Nephron (organoid): Measurements from ENCODE around the gene REEP1.

ENCODE experiments used
- H3K27ac Mint-ChIP-seq, 3 experiments: 2 replicates each; pipeline ENCODE4 v1.8.0; 2020; ENCODE audit warnings: mixed read lengths in 3 of 3, mild to moderate bottlenecking in 2 of 3, moderate library complexity in 1 of 3
- H3K27me3 Mint-ChIP-seq: 2 replicates; pipeline ENCODE4 v1.8.0; 2021; ENCODE audit warnings: low read depth, mild to moderate bottlenecking, moderate library complexity, mixed read lengths
- H3K36me3 Mint-ChIP-seq: 2 replicates; pipeline ENCODE4 v1.8.0; 2020; ENCODE audit warnings: low read depth, mixed read lengths
- H3K4me1 Mint-ChIP-seq: 2 replicates; pipeline ENCODE4 v1.8.0; 2020; ENCODE audit warnings: mixed read lengths
- H3K4me3 Mint-ChIP-seq, 3 experiments: 2 replicates each; pipeline ENCODE4 v1.8.0; 2020; ENCODE audit warnings: mild to moderate bottlenecking in 3 of 3, mixed read lengths in 3 of 3, moderate library complexity in 2 of 3
- H3K9me3 Mint-ChIP-seq: 2 replicates; pipeline ENCODE4 v1.8.0; 2020; ENCODE audit warnings: mixed read lengths
- CTCF ChIP-seq, 3 experiments: fragments of 200-600 bp; sonication (generic); IDR thresholded peaks; one replicate each; pipeline ENCODE4 v1.5.0; 2021; ENCODE audit warnings: antibody characterized with exemption in 3 of 3; ENCODE audit not compliant: unreplicated experiment in 3 of 3

Gene REEP1

GRCh38 chr2:86337244-86337835 is at the start of gene REEP1:
REEP1 (minus strand) TSS chr2:86337626; CDS start chr2:86337510, 116 bp downstream.
- Mint-ChIP-seq H3K9me3 (peaks cover 13% of the 10 kb centered on the region), H3K27me3 (peaks cover 76% of the 10 kb centered on the region), H3K27ac (peak within 1 kb of the TSS in 1 of 3 experiments; percentile 42), H3K36me3 (peaks cover 6% of the 10 kb centered on the region), H3K4me1 (peaks cover 41% of the 10 kb centered on the region), H3K4me3 (peak within 1 kb of the TSS; percentile 89 to 93 (median 91))
- no peak for TF ChIP-seq CTCF (IDR thresholded peaks at IDR 0.05; ENCODE audit: unreplicated experiment in 3 of 3)

- no peaks in the 10 kb centered on the region for H3K9me3 Mint-ChIP-seq
- H3K36me3 Mint-ChIP-seq: no peaks in the 10 kb centered on the region
- H3K4me3 Mint-ChIP-seq: no peak overlapping the region
- no peak overlapping the region for H3K27ac Mint-ChIP-seq
- H3K27me3 Mint-ChIP-seq: peaks cover 9% of the 10 kb centered on the region
- H3K4me1 Mint-ChIP-seq: no peaks in the 10 kb centered on the region
- no peak for TF ChIP-seq CTCF (IDR thresholded peaks at IDR 0.05; ENCODE audit: unreplicated experiment in 3 of 3)
Observed at GRCh38 chr2:86383844-86384243, 46.4 kb upstream of the REEP1 start.

GRCh38 chr2:86382698-86383097 is 45.3 kb upstream of the REEP1 start:
- Mint-ChIP-seq H3K4me1 (no peaks in the 10 kb centered on the region), H3K27me3 (peaks cover 9% of the 10 kb centered on the region), H3K27ac (no peak overlapping the region), H3K4me3 (no peak overlapping the region), H3K36me3 (no peaks in the 10 kb centered on the region), H3K9me3 (peaks cover 2% of the 10 kb centered on the region)
- no peak for TF ChIP-seq CTCF (IDR thresholded peaks at IDR 0.05; ENCODE audit: unreplicated experiment in 3 of 3)

GRCh38 chr2:86382108-86382507 is 44.7 kb upstream of the REEP1 start:
- Mint-ChIP-seq H3K4me3 (no peak overlapping the region), H3K36me3 (no peaks in the 10 kb centered on the region), H3K4me1 (no peaks in the 10 kb centered on the region), H3K27me3 (peaks cover 9% of the 10 kb centered on the region), H3K27ac (no peak overlapping the region), H3K9me3 (peaks cover 3% of the 10 kb centered on the region)
- no peak for TF ChIP-seq CTCF (IDR thresholded peaks at IDR 0.05; ENCODE audit: unreplicated experiment in 3 of 3)

- H3K27ac Mint-ChIP-seq: no peak overlapping the region
- H3K4me1 Mint-ChIP-seq: no peaks in the 10 kb centered on the region
- H3K4me3 Mint-ChIP-seq: no peak overlapping the region
- peaks cover 12% of the 10 kb centered on the region for H3K9me3 Mint-ChIP-seq
- H3K36me3 Mint-ChIP-seq: no peaks in the 10 kb centered on the region
- no peak for TF ChIP-seq CTCF (IDR thresholded peaks at IDR 0.05; ENCODE audit: unreplicated experiment in 3 of 3)
- no peaks in the 10 kb centered on the region for H3K27me3 Mint-ChIP-seq
Observed at GRCh38 chr2:86378469-86378868, 41.0 kb upstream of the REEP1 start.

GRCh38 chr2:86375623-86376022 is 38.2 kb upstream of the REEP1 start:
- Mint-ChIP-seq H3K9me3 (peaks cover 17% of the 10 kb centered on the region), H3K27ac (no peak overlapping the region), H3K4me1 (peaks cover 9% of the 10 kb centered on the region), H3K4me3 (no peak overlapping the region), H3K27me3 (no peaks in the 10 kb centered on the region), H3K36me3 (no peaks in the 10 kb centered on the region)
- no peak for TF ChIP-seq CTCF (IDR thresholded peaks at IDR 0.05; ENCODE audit: unreplicated experiment in 3 of 3)
